ENCODE measurements around the gene MAPK8.

MAPK8 gene

GRCh38 chr10:48288661-48289060, 17.8 kb upstream of the MAPK8 start:
- TF ChIP-seq NFIC (IDR thresholded peaks at IDR 0.05), result no peak
- no peak for TF ChIP-seq FOXM1 (IDR thresholded peaks at IDR 0.05; ENCODE audit: borderline replicate concordance, low read depth)
- TF ChIP-seq TAF1 (IDR thresholded peaks at IDR 0.05; ENCODE audit: low read depth), result no peak
- TF ChIP-seq CREB1 (IDR thresholded peaks at IDR 0.05; ENCODE audit: low read depth), result no peak
- no peak for TF ChIP-seq USF1 (IDR thresholded peaks at IDR 0.05)
- no peak for TF ChIP-seq ZBTB7A (IDR thresholded peaks at IDR 0.05; ENCODE audit: low read depth)
- TF ChIP-seq YY1 (IDR thresholded peaks at IDR 0.05; ENCODE audit: low read depth), result no peak
- TF ChIP-seq REST (IDR thresholded peaks at IDR 0.05; ENCODE audit: low read depth), result no peak
- TF ChIP-seq CEBPB (IDR thresholded peaks at IDR 0.05), result no peak

GRCh38 chr10:48289501-48290238, 16.8 kb upstream of the MAPK8 start:
- no peak for TF ChIP-seq EGR1 (IDR thresholded peaks at IDR 0.05)
- TF ChIP-seq RAD21 (IDR thresholded peaks at IDR 0.05; ENCODE audit: low read depth), result peak; percentile 76
- TF ChIP-seq USF1 (IDR thresholded peaks at IDR 0.05), result no peak

GRCh38 chr10:48290286-48290685, 16.2 kb upstream of the MAPK8 start:
- TF ChIP-seq EP300 (IDR thresholded peaks at IDR 0.05; ENCODE audit: borderline replicate concordance) (no peak), FOXM1 (IDR thresholded peaks at IDR 0.05; ENCODE audit: borderline replicate concordance, low read depth) (no peak), NFIC (IDR thresholded peaks at IDR 0.05) (no peak), TCF12 (IDR thresholded peaks at IDR 0.05; ENCODE audit: low read depth) (no peak), ZBTB7A (IDR thresholded peaks at IDR 0.05; ENCODE audit: low read depth) (no peak), REST (IDR thresholded peaks at IDR 0.05; ENCODE audit: low read depth) (no peak), MAX (IDR thresholded peaks at IDR 0.05) (no peak), USF1 (IDR thresholded peaks at IDR 0.05) (no peak), TEAD4 (IDR thresholded peaks at IDR 0.05) (no peak), RAD21 (IDR thresholded peaks at IDR 0.05; ENCODE audit: low read depth) (no peak), TAF1 (IDR thresholded peaks at IDR 0.05; ENCODE audit: low read depth) (no peak), CEBPB (IDR thresholded peaks at IDR 0.05) (no peak)

- no peak for TF ChIP-seq RAD21 (IDR thresholded peaks at IDR 0.05; ENCODE audit: low read depth)
- TF ChIP-seq YY1 (IDR thresholded peaks at IDR 0.05; ENCODE audit: low read depth), result no peak
- no peak for TF ChIP-seq MAX (IDR thresholded peaks at IDR 0.05)
- no peak for TF ChIP-seq REST (IDR thresholded peaks at IDR 0.05; ENCODE audit: low read depth)
- TF ChIP-seq CREB1 (IDR thresholded peaks at IDR 0.05; ENCODE audit: low read depth), result no peak
Observed at GRCh38 chr10:48291190-48291589, 15.3 kb upstream of the MAPK8 start.

- no peak for TF ChIP-seq RAD21 (IDR thresholded peaks at IDR 0.05; ENCODE audit: low read depth)
- TF ChIP-seq YY1 (IDR thresholded peaks at IDR 0.05; ENCODE audit: low read depth), result no peak
- no peak for TF ChIP-seq FOXM1 (IDR thresholded peaks at IDR 0.05; ENCODE audit: borderline replicate concordance, low read depth)
- no peak for TF ChIP-seq REST (IDR thresholded peaks at IDR 0.05; ENCODE audit: low read depth)
- no peak for TF ChIP-seq EP300 (IDR thresholded peaks at IDR 0.05; ENCODE audit: borderline replicate concordance)
- TF ChIP-seq TAF1 (IDR thresholded peaks at IDR 0.05; ENCODE audit: low read depth), result no peak
- TF ChIP-seq TEAD4 (IDR thresholded peaks at IDR 0.05), result no peak
- TF ChIP-seq CREB1 (IDR thresholded peaks at IDR 0.05; ENCODE audit: low read depth), result no peak
- no peak for TF ChIP-seq NFIC (IDR thresholded peaks at IDR 0.05)
- TF ChIP-seq CEBPB (IDR thresholded peaks at IDR 0.05), result no peak
- TF ChIP-seq MAX (IDR thresholded peaks at IDR 0.05), result no peak
- no peak for TF ChIP-seq EGR1 (IDR thresholded peaks at IDR 0.05)
- no peak for TF ChIP-seq TCF12 (IDR thresholded peaks at IDR 0.05; ENCODE audit: low read depth)
- TF ChIP-seq USF1 (IDR thresholded peaks at IDR 0.05), result no peak
Observed at GRCh38 chr10:48292616-48293015, 13.9 kb upstream of the MAPK8 start.

Data from Ishikawa (cell line).